HFFc6 (cell line): ENCODE measurements around the gene FAM53C. TPM values are rescaled to one million over a fixed set of nuclear protein-coding genes. Genes with fewer than 3 reads are reported as not detected.
"Not testable (repeated sequence)": the region's sequence is repeated elsewhere in the genome, so short reads cannot be mapped to it uniquely, and the experiment has no call there.

Experiments used
- DNase-seq: peaks from one replicate; pipeline ENCODE4 v3.0.0-alpha.2; 2018
- H3K27ac Mint-ChIP-seq: 2 replicates; pipeline ENCODE4 v1.8.0; 2020; ENCODE audit warnings: mild to moderate bottlenecking, mixed read lengths
- H3K27me3 Mint-ChIP-seq: 2 replicates; pipeline ENCODE4 v1.8.0; 2021; ENCODE audit warnings: mild to moderate bottlenecking, moderate library complexity, mixed read lengths; ENCODE audit not compliant: insufficient read depth
- H3K36me3 Mint-ChIP-seq: 2 replicates; pipeline ENCODE4 v1.8.0; 2021; ENCODE audit warnings: low read depth, mixed read lengths
- H3K4me1 Mint-ChIP-seq: 2 replicates; pipeline ENCODE4 v1.8.0; 2020; ENCODE audit warnings: low read depth, mixed read lengths
- H3K4me3 Mint-ChIP-seq: 2 replicates; pipeline ENCODE4 v1.8.0; 2020; ENCODE audit warnings: mild to moderate bottlenecking, moderate library complexity, mixed read lengths
- H3K9me3 Mint-ChIP-seq: 2 replicates; pipeline ENCODE4 v1.8.0; 2020; ENCODE audit warnings: mild to moderate bottlenecking, mixed read lengths
- total RNA-seq, 6 experiments: library from RNA; stranded (reverse); fragmentation: NEBNext Ultra II Directional; extraction: Animal tissue kit (Norgen Biotek cat#: 25700); gene quantifications; 2 replicates in 1 of 6; 3 replicates in 5 of 6; pipeline ENCODE4 v1.2.3, GENCODE V29; 2021
- TF ChIP-seq, protein P1 (sequence below): fragments of 200-600 bp; sonication (generic); IDR thresholded peaks from 2 replicates; pipeline ENCODE4 v1.5.0; 2021; ENCODE audit warnings: antibody characterized with exemption, mild to moderate bottlenecking

Gene FAM53C
- total RNA-seq, 6 experiments from 2014 or later = 28.7 to 34.4 (median 29.7) TPM

GRCh38 chr5:138382347-138382746 lies 44.3 kb downstream of the FAM53C start:
- no peaks in the 10 kb centered on the region for H3K9me3 Mint-ChIP-seq
- no peaks in the 10 kb centered on the region for H3K4me1 Mint-ChIP-seq
- TF ChIP-seq, protein P1, sequence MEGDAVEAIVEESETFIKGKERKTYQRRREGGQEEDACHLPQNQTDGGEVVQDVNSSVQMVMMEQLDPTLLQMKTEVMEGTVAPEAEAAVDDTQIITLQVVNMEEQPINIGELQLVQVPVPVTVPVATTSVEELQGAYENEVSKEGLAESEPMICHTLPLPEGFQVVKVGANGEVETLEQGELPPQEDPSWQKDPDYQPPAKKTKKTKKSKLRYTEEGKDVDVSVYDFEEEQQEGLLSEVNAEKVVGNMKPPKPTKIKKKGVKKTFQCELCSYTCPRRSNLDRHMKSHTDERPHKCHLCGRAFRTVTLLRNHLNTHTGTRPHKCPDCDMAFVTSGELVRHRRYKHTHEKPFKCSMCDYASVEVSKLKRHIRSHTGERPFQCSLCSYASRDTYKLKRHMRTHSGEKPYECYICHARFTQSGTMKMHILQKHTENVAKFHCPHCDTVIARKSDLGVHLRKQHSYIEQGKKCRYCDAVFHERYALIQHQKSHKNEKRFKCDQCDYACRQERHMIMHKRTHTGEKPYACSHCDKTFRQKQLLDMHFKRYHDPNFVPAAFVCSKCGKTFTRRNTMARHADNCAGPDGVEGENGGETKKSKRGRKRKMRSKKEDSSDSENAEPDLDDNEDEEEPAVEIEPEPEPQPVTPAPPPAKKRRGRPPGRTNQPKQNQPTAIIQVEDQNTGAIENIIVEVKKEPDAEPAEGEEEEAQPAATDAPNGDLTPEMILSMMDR = no peak
- DNase-seq = no peak
- H3K36me3 Mint-ChIP-seq = peaks cover 26% of the 10 kb centered on the region
- no peak overlapping the region for H3K4me3 Mint-ChIP-seq
- H3K27me3 Mint-ChIP-seq = no peaks in the 10 kb centered on the region
- H3K27ac Mint-ChIP-seq = no peak overlapping the region

- Mint-ChIP-seq H3K36me3 (peaks cover 23% of the 10 kb centered on the region), H3K9me3 (no peaks in the 10 kb centered on the region), H3K27ac (no peak overlapping the region), H3K27me3 (no peaks in the 10 kb centered on the region), H3K4me3 (no peak overlapping the region), H3K4me1 (no peaks in the 10 kb centered on the region)
- TF ChIP-seq, protein P1 = no peak
- DNase-seq = no peak
Measured at GRCh38 chr5:138385660-138386059, 47.6 kb downstream of the FAM53C start.

GRCh38 chr5:138386290-138386689 lies 48.2 kb downstream of the FAM53C start:
- no peak for DNase-seq
- no peaks in the 10 kb centered on the region for H3K27me3 Mint-ChIP-seq
- no peaks in the 10 kb centered on the region for H3K9me3 Mint-ChIP-seq
- H3K4me1 Mint-ChIP-seq = no peaks in the 10 kb centered on the region
- no peak overlapping the region for H3K27ac Mint-ChIP-seq
- peaks cover 25% of the 10 kb centered on the region for H3K36me3 Mint-ChIP-seq
- no peak overlapping the region for H3K4me3 Mint-ChIP-seq
- TF ChIP-seq, protein P1 = no peak

- Mint-ChIP-seq H3K9me3 (no peaks in the 10 kb centered on the region), H3K27me3 (no peaks in the 10 kb centered on the region), H3K27ac (no peak overlapping the region), H3K4me3 (no peak overlapping the region), H3K36me3 (peaks cover 30% of the 10 kb centered on the region), H3K4me1 (no peaks in the 10 kb centered on the region)
- TF ChIP-seq, protein P1 = no peak
- DNase-seq = no peak
Measured at GRCh38 chr5:138389332-138389731, 51.3 kb downstream of the FAM53C start.

- DNase-seq, H3K4me1 Mint-ChIP-seq, H3K27me3 Mint-ChIP-seq, H3K9me3 Mint-ChIP-seq, H3K27ac Mint-ChIP-seq, H3K4me3 Mint-ChIP-seq: not testable (repeated sequence)
- H3K36me3 Mint-ChIP-seq = peaks cover 30% of the 10 kb centered on the region
Measured at GRCh38 chr5:138389911-138390310, 51.8 kb downstream of the FAM53C start.

GRCh38 chr5:138391859-138392386 lies 53.9 kb downstream of the FAM53C start:
- Mint-ChIP-seq H3K4me3 (no peak overlapping the region), H3K36me3 (peaks cover 24% of the 10 kb centered on the region; the same call in 1 of the 2 replicates), H3K27ac (no peak overlapping the region), H3K9me3 (no peaks in the 10 kb centered on the region), H3K27me3 (no peaks in the 10 kb centered on the region), H3K4me1 (no peaks in the 10 kb centered on the region)
- TF ChIP-seq, protein P1 = no peak
- no peak for DNase-seq

Other genes with a start within 250 kb of the FAM53C start
- under 1 TPM; 0.21 to 0.84 (median 0.42) TPM for gene NME5, start 198.8 kb upstream of the FAM53C start, total RNA-seq
- gene BRD8, start 159.6 kb upstream of the FAM53C start, total RNA-seq = 10 to 100 TPM; 42.8 to 50.2 (median 45.2) TPM
- 10 to 100 TPM; 32.8 to 83.9 (median 79.4) TPM for gene KIF20A, start 159.2 kb upstream of the FAM53C start, total RNA-seq
- gene CDC23, start 124.9 kb upstream of the FAM53C start, total RNA-seq = 10 to 100 TPM; 21.6 to 29.3 (median 28.6) TPM
- not detected for gene GFRA3, start 63.6 kb upstream of the FAM53C start, total RNA-seq
- 10 to 100 TPM in 1 of 6 experiments, 1 to 10 TPM in 5; 4.1 to 10.5 (median 8.7) TPM for gene CDC25C, start 6.5 kb upstream of the FAM53C start, total RNA-seq
- 10 to 100 TPM; 29.0 to 37.8 (median 33.3) TPM for gene KDM3B, start 14.4 kb downstream of the FAM53C start, total RNA-seq
- gene REEP2, start 100.8 kb downstream of the FAM53C start, total RNA-seq = 10 to 100 TPM; 27.8 to 36.6 (median 33.2) TPM
- gene EGR1, start 127.2 kb downstream of the FAM53C start, total RNA-seq = 100 to 1,000 TPM in 5 of 6 experiments, 10 to 100 TPM in 1; 58.3 to 156 (median 135) TPM
- 100 to 1,000 TPM; 133 to 153 (median 148) TPM for gene ETF1, start 205.0 kb downstream of the FAM53C start, total RNA-seq
- 100 to 1,000 TPM; 193 to 236 (median 210) TPM for gene HSPA9, start 237.1 kb downstream of the FAM53C start, total RNA-seq